GM19023 (cell line): Measurements from ENCODE around the gene WWP2.
"Not testable (repeated sequence)": the region's sequence is repeated elsewhere in the genome, so short reads cannot be mapped to it uniquely, and the experiment has no call there.

ENCODE experiments used
- ATAC-seq: cut with Tn5 transposase; IDR thresholded peaks from one replicate; pipeline ENCODE4 v1.9.1; 2021; ENCODE audit warnings: mild to moderate bottlenecking, moderate library complexity; ENCODE audit not compliant: unreplicated experiment

The WWP2 gene

GRCh38 chr16:69972935-69973334 lies 210.8 kb downstream of the WWP2 start:
- ATAC-seq = not testable (repeated sequence)

- not testable (repeated sequence) for ATAC-seq
Measured at GRCh38 chr16:69985196-69985595, 223.1 kb downstream of the WWP2 start.
